VCaP (cell line): Measurements from ENCODE around the gene ELN.

Source experiments
- H3K27ac ChIP-seq: fragments of 450-650 bp; 2 replicates; pipeline ENCODE4 v1.5.1; 2017
- TF ChIP-seq, protein P1 (sequence below): fragments of 450-650 bp; conservative IDR thresholded peaks from 2 replicates; pipeline ENCODE4 v1.5.1; 2017; ENCODE audit warnings: mild to moderate bottlenecking, moderate library complexity

The ELN gene

GRCh38 chr7:74069086-74069541 is 41.1 kb downstream of the ELN start:
- no peak overlapping the region for H3K27ac ChIP-seq
- TF ChIP-seq, protein P1, sequence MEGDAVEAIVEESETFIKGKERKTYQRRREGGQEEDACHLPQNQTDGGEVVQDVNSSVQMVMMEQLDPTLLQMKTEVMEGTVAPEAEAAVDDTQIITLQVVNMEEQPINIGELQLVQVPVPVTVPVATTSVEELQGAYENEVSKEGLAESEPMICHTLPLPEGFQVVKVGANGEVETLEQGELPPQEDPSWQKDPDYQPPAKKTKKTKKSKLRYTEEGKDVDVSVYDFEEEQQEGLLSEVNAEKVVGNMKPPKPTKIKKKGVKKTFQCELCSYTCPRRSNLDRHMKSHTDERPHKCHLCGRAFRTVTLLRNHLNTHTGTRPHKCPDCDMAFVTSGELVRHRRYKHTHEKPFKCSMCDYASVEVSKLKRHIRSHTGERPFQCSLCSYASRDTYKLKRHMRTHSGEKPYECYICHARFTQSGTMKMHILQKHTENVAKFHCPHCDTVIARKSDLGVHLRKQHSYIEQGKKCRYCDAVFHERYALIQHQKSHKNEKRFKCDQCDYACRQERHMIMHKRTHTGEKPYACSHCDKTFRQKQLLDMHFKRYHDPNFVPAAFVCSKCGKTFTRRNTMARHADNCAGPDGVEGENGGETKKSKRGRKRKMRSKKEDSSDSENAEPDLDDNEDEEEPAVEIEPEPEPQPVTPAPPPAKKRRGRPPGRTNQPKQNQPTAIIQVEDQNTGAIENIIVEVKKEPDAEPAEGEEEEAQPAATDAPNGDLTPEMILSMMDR = no peak

GRCh38 chr7:74069790-74070618 is 42.0 kb downstream of the ELN start:
- TF ChIP-seq, protein P1 = no peak
- no peak overlapping the region for H3K27ac ChIP-seq

DNA sequence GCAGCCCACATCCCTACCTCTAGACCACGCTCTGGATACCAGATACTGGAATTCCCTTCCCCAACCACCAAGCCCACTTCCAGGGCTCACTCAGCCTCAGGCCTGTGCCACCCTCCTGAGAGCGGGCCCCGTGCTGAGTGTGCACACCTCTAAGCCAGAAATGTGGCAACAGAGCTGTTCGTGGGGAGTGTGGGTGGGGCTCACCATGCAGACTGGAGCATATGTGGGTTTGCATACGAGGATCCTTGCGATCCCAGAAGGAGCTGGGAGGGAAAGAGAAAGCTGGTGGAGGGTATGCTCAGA is 42.6 kb downstream of the ELN start:
- no peak overlapping the region for H3K27ac ChIP-seq
- TF ChIP-seq, protein P1 = no peak

DNA sequence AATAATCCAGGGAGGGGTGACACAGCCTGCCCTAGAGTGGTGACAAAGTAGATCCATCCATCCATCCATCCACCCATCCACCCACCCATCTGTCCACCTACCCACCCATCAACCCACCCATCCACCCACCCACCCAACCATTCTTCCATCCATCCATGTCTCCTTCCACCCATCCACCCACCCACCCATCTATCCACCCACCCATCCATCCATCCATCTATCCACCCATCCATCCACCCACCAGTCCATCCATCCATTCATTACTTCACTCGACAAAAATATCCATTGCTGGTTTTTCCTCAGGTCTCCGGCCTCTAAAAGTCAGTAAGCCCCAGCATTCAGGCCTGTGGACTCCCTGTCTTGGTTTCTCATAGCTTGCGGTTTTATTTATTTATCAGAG is 43.1 kb downstream of the ELN start:
- no peak overlapping the region for H3K27ac ChIP-seq
- TF ChIP-seq, protein P1 = no peak

DNA sequence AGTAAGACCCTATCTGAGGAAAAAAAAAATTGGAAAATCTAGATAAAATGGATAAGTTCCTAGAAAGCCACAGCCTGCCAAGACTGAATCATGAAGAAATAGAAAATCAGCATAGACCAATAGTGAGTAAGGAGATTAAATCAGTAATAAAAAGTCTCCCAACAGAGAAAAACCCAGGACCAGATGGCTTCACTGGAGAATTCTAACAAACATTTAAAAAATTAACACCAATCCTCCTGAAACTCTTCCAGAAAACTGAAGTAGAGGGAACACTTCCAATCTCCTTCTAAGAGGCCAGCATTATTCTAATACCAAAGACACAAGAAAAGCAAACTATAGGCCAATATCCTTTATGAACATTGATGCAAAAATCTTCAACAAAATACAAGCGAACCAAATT is 46.8 kb downstream of the ELN start:
- H3K27ac ChIP-seq = no peak overlapping the region
- TF ChIP-seq, protein P1 = no peak

GRCh38 chr7:74078461-74078860 is 50.5 kb downstream of the ELN start:
- TF ChIP-seq, protein P1 = no peak
- no peak overlapping the region for H3K27ac ChIP-seq

DNA sequence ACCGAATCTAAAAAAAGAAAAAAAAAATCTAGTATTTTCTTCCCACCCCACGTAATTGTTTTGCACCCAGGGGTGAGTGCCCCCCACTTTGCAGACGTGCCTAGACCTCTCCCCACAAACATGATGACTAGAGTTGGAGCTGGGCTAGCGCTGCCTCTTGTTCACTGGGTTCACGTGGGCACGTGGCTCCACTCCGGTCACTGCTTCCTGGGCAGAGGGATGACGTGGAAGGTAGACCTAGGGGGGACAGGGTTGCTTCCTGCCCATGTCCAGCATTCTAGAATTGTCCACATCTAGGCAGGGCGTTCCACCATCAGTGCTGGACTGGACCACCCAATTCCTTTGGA is 54.8 kb downstream of the ELN start:
- TF ChIP-seq, protein P1 = no peak
- H3K27ac ChIP-seq = peak overlapping the region; percentile 78; the same call in 1 of the 2 replicates
